Measurements from ENCODE around the gene USF3. TPM values are rescaled to one million over a fixed set of nuclear protein-coding genes. Genes with fewer than 3 reads are reported as not detected.

The USF3 gene
- total and polyA plus RNA-seq, 2 of the 8 experiments (the other 6 are each of a cell fraction or from before 2014, with no cell fraction given) = 9.6 to 18.5 TPM

DNA sequence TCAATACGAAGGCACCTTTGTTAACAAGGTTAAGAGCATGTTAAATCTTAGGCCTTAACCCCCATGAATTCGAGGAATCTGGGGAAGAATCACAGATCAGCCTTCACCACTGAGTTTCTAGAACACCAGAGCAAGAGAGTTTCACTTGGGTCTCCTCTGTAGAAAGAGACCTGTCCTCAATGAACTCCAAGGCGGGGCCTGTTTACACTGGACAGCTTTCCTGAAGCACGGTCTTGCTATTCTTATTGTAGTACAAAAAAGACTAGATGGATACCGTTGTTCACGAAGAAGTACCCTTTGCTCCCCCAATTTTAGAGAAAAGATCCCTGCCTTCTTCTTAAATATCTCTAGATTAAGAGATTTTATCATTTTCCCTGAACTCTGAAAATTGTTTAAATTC is 64.9 kb downstream of the USF3 start:
- Histone ChIP-seq H4K8ac (ENCODE audit: extremely low read depth, insufficient read depth, low read length) (no peak overlapping the region), H2AK5ac (ENCODE audit: low read depth, low read length) (no peak overlapping the region), H3K4me2 (ENCODE audit: insufficient read depth in 1 of 2, low read depth in 2 of 2, low read length in 2 of 2) (no peak overlapping the region), H3K27me3 (replicated peaks in 1 of 4; ENCODE audit: control insufficient read depth in 3 of 4, extremely low read depth in 1 of 4, insufficient read depth in 3 of 4, low read length in 3 of 4) (no peaks in the 10 kb centered on the region), H3K18ac (ENCODE audit: extremely low read depth, low read length) (no peak overlapping the region), H2BK12ac (ENCODE audit: low read depth, low read length) (no peak overlapping the region), H2BK15ac (ENCODE audit: low read length) (no peak overlapping the region), H3K36me3 (ENCODE audit: control insufficient read depth in 2 of 4, insufficient read depth in 4 of 4, low read length in 3 of 4) (no peaks in the 10 kb centered on the region), H4K5ac (ENCODE audit: insufficient read length, low read depth, low read length) (no peak overlapping the region), H3K9me3 (ENCODE audit: insufficient read depth in 2 of 2, low read depth in 1 of 2, low read length in 1 of 2) (no peaks in the 10 kb centered on the region), H3K4ac (replicated peaks; ENCODE audit: insufficient read length, low read depth, low read length) (no peak overlapping the region), H3K4me3 (ENCODE audit: extremely low read depth in 1 of 4, insufficient read depth in 2 of 4, low read depth in 3 of 4, low read length in 4 of 4) (no peak overlapping the region), H2BK5ac (ENCODE audit: low read depth, low read length) (no peak overlapping the region), H2AFZ (ENCODE audit: low read length) (no peak overlapping the region), H3K23me2 (ENCODE audit: low read depth, low read length) (no peaks in the 10 kb centered on the region), H4K20me1 (replicated peaks in 1 of 2; ENCODE audit: control insufficient read depth in 1 of 2, insufficient read depth in 2 of 2, low read length in 2 of 2) (no peaks in the 10 kb centered on the region), H3K23ac (ENCODE audit: insufficient read length) (no peak overlapping the region), H3K27ac (ENCODE audit: low read depth, low read length) (no peak overlapping the region), H3K56ac (replicated peaks; ENCODE audit: insufficient read length, low read depth, low read length) (no peak overlapping the region), H3K79me1 (ENCODE audit: low read depth, low read length) (no peaks in the 10 kb centered on the region), H3K9ac (replicated peaks in 1 of 4; ENCODE audit: extremely low read depth in 1 of 4, low read depth in 3 of 4, low read length in 3 of 4) (no peak overlapping the region), H4K91ac (replicated peaks; ENCODE audit: insufficient read length, low read length) (no peak overlapping the region), H3K4me1 (replicated peaks in 1 of 4; ENCODE audit: control insufficient read depth in 3 of 4, insufficient read depth in 4 of 4, low read length in 3 of 4) (no peaks in the 10 kb centered on the region), H2BK20ac (ENCODE audit: low read length) (no peak overlapping the region), H2BK120ac (replicated peaks; ENCODE audit: low read depth, low read length) (no peak overlapping the region), H3K14ac (ENCODE audit: insufficient read length) (no peak overlapping the region), H3K79me2 (ENCODE audit: control insufficient read depth in 1 of 2, insufficient read depth in 2 of 2, low read length in 2 of 2) (no peaks in the 10 kb centered on the region)
- 89% methylated on average over 6 of the region's 6 CpGs; no CpG with 5 or more reads in 1 of the 2 experiments for WGBS, 2 experiments (ENCODE audit: extremely low coverage in 1 of 2, insufficient coverage in 1 of 2, insufficient read length in 1 of 2, insufficient replicate concordance in 2 of 2, low coverage in 1 of 2, low lambda C conversion rate in 2 of 2, missing lambda C conversion rate in 1 of 2)
- no peak for DNase-seq (ENCODE audit: low read depth in 1 of 2, low spot score in 2 of 2)
- TF ChIP-seq SP4 (IDR thresholded peaks at IDR 0.05; ENCODE audit: low read length) (no peak), CTCF (IDR thresholded peaks at IDR 0.05; ENCODE audit: control extremely low read depth in 1 of 3, insufficient read depth in 1 of 3, low read depth in 1 of 3, low read length in 3 of 3) (no peak), SIRT6 (IDR thresholded peaks at IDR 0.05; ENCODE audit: low read length) (no peak), RAD21 (IDR thresholded peaks at IDR 0.05 in 1 of 2, conservative IDR thresholded peaks at IDR 0.05 in 1 of 2; ENCODE audit: low read depth in 2 of 2, low read length in 2 of 2) (no peak), KDM1A (IDR thresholded peaks at IDR 0.05; ENCODE audit: borderline replicate concordance, low read length) (no peak)
- TF ChIP-seq, protein P1, sequence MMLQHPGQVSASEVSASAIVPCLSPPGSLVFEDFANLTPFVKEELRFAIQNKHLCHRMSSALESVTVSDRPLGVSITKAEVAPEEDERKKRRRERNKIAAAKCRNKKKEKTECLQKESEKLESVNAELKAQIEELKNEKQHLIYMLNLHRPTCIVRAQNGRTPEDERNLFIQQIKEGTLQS (IDR thresholded peaks at IDR 0.05; ENCODE audit: insufficient read depth, low read depth, low read length) = no peak
- TF ChIP-seq, protein P2, sequence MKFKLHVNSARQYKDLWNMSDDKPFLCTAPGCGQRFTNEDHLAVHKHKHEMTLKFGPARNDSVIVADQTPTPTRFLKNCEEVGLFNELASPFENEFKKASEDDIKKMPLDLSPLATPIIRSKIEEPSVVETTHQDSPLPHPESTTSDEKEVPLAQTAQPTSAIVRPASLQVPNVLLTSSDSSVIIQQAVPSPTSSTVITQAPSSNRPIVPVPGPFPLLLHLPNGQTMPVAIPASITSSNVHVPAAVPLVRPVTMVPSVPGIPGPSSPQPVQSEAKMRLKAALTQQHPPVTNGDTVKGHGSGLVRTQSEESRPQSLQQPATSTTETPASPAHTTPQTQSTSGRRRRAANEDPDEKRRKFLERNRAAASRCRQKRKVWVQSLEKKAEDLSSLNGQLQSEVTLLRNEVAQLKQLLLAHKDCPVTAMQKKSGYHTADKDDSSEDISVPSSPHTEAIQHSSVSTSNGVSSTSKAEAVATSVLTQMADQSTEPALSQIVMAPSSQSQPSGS (IDR thresholded peaks at IDR 0.05; ENCODE audit: low read length) = no peak
- CTCF ChIA-PET (ENCODE audit: partially characterized antibody) = interaction anchor here (0.9 to 5.0 kb wide), 5 partner anchors 16 to 135 kb away, joined by 3 to 43 read pairs (median 4); no protein-coding TSS in a partner anchor
- no peak for FAIRE-seq
- POLR2A ChIA-PET (ENCODE audit: partially characterized antibody) = no interaction called here

All from H1 (cell line).